HG03095 (cell line): Measurements from ENCODE around the gene ARMH4.

Source experiments
- ATAC-seq: cut with Tn5 transposase; IDR thresholded peaks from one replicate; pipeline ENCODE4 v1.9.1; 2021; ENCODE audit warnings: moderate library complexity; ENCODE audit not compliant: unreplicated experiment

The ARMH4 gene

GRCh38 chr14:58060077-58060476, 91.9 kb downstream of the ARMH4 start:
- no peak for ATAC-seq

GRCh38 chr14:58059126-58059525, 92.9 kb downstream of the ARMH4 start:
- no peak for ATAC-seq

GRCh38 chr14:58055497-58056010, 96.5 kb downstream of the ARMH4 start:
- ATAC-seq: no peak

GRCh38 chr14:58054100-58054499, 97.9 kb downstream of the ARMH4 start:
- no peak for ATAC-seq

GRCh38 chr14:58048219-58048618, 103.8 kb downstream of the ARMH4 start:
- ATAC-seq: no peak

GRCh38 chr14:58027904-58028303, 124.1 kb downstream of the ARMH4 start:
- ATAC-seq: no peak

- no peak for ATAC-seq
These were observed 125.0 kb downstream of the ARMH4 start for GRCh38 chr14:58026967-58027366.

GRCh38 chr14:58026219-58026618, 125.8 kb downstream of the ARMH4 start:
- no peak for ATAC-seq

GRCh38 chr14:58014778-58015177, 137.2 kb downstream of the ARMH4 start:
- ATAC-seq: no peak

- ATAC-seq: no peak
These were observed 149.4 kb downstream of the ARMH4 start for GRCh38 chr14:58002618-58003017.

GRCh38 chr14:57999979-58000378, 152.0 kb downstream of the ARMH4 start:
- no peak for ATAC-seq

- ATAC-seq: no peak
These were observed 152.5 kb downstream of the ARMH4 start for GRCh38 chr14:57999471-57999870.

GRCh38 chr14:57998766-57999165, 153.2 kb downstream of the ARMH4 start:
- no peak for ATAC-seq

GRCh38 chr14:57991353-57991752, 160.7 kb downstream of the ARMH4 start:
- ATAC-seq: no peak

GRCh38 chr14:57988445-57988844, 163.6 kb downstream of the ARMH4 start:
- no peak for ATAC-seq

- no peak for ATAC-seq
These were observed 164.3 kb downstream of the ARMH4 start for GRCh38 chr14:57987596-57988300.

- no peak for ATAC-seq
These were observed 165.0 kb downstream of the ARMH4 start for GRCh38 chr14:57987051-57987450.

GRCh38 chr14:57982804-57983634, 169.0 kb downstream of the ARMH4 start:
- ATAC-seq: no peak

- no peak for ATAC-seq
These were observed 170.0 kb downstream of the ARMH4 start for GRCh38 chr14:57981817-57982560.

GRCh38 chr14:57979376-57980048, 172.5 kb downstream of the ARMH4 start:
- no peak for ATAC-seq

GRCh38 chr14:57976701-57977100, 175.3 kb downstream of the ARMH4 start:
- no peak for ATAC-seq
